Hindlimb muscle (tissue), 1 donor: Measurements from ENCODE around the gene ACP3. TPM values are rescaled to one million over a fixed set of nuclear protein-coding genes. Genes with fewer than 3 reads are reported as not detected.

ENCODE experiments used
- polyA plus RNA-seq: library from polyadenylated mRNA; unstranded; fragments of 120-200 nt; gene quantifications from one replicate; pipeline ENCODE4 v1.2.1, GENCODE V29; 2013; ENCODE audit not compliant: insufficient read length

Gene ACP3
- polyA plus RNA-seq, 1 donor = 0.81 TPM

Other genes with a start within 250 kb of the ACP3 start
- 34.1 TPM for gene DNAJC13, start 100.1 kb downstream of the ACP3 start, polyA plus RNA-seq